ENCODE data around the gene NT5M.

The NT5M gene

GRCh38 chr17:17395885-17396284 is 92.7 kb downstream of the NT5M start:
- no peak for DNase-seq (ENCODE audit: low spot score)

Data from left forelimb (tissue), 1 donor.